Breast epithelium (tissue), 4 donors: ENCODE data around the gene LAMTOR3. TPM values are rescaled to one million over a fixed set of nuclear protein-coding genes. Genes with fewer than 3 reads are reported as not detected.

Experiments
- DNase-seq, 2 donors: peaks; one replicate each; pipeline ENCODE4 v3.0.0-alpha.2; 2019; ENCODE audit warnings: low spot score in 2 of 2
- H3K27ac ChIP-seq, 2 donors: fragments of 200-600 bp; sonication (generic) in 1 of 2; one replicate each; pipeline ENCODE4 v1.5.1; 2016 to 2019; ENCODE audit warnings: mild to moderate bottlenecking in 1 of 2
- H3K27me3 ChIP-seq, 2 donors: fragments of 200-600 bp; sonication (generic) in 1 of 2; one replicate each; pipeline versions ENCODE4 v1.5.1 to v1.6.0; 2017 to 2019; ENCODE audit warnings: control low read depth in 1 of 2, mild to moderate bottlenecking in 1 of 2
- H3K36me3 ChIP-seq: fragments of 200-600 bp; one replicate; pipeline ENCODE4 v1.5.1; 2019
- H3K4me1 ChIP-seq, 2 donors: fragments of 200-600 bp; sonication (generic); one replicate each; pipeline ENCODE4 v1.5.1; 2016 to 2019; ENCODE audit warnings: control low read depth in 1 of 2
- H3K4me3 ChIP-seq, 3 donors: fragments of 200-600 bp; sonication (generic); 1 replicate in 2 of 3; 2 replicates in 1 of 3; pipeline ENCODE4 v1.5.1; 2016 to 2019; ENCODE audit warnings: mild to moderate bottlenecking in 3 of 3, moderate library complexity in 2 of 3
- H3K9me3 ChIP-seq, 2 donors: fragments of 200-600 bp; sonication (generic) in 1 of 2; one replicate each; pipeline ENCODE4 v1.5.1; 2016 to 2019; ENCODE audit warnings: control low read depth in 1 of 2
- POLR2A ChIP-seq: fragments of 450-650 bp; IDR thresholded peaks from one replicate; pipeline ENCODE4 v1.6.1; 2016; ENCODE audit warnings: antibody characterized with exemption, mild to moderate bottlenecking, moderate library complexity
- POLR2AphosphoS5 ChIP-seq, 3 donors: sonication (generic); formaldehyde crosslinking; IDR thresholded peaks; one replicate each; pipeline ENCODE4 v1.6.1; 2017; ENCODE audit warnings: antibody characterized with exemption in 3 of 3
- intact Hi-C: fragments of 100-400 bp; cut with DNase I; formaldehyde crosslinking; loops from one replicate; pipeline ENCODE4 v1.15.1; 2023; ENCODE audit warnings: low total_unique reads
- total RNA-seq, 3 donors: library from RNA; depleted of rRNA; stranded (reverse); fragments of >200 nt; gene quantifications; one replicate each; pipeline ENCODE4 v1.1.0, GENCODE V29; 2016
- TF ChIP-seq, protein P1 (sequence below), 3 donors: fragments of 450-650 bp; IDR thresholded peaks; one replicate each; pipeline ENCODE4 v1.5.1; 2016 to 2017; ENCODE audit warnings: antibody characterized with exemption in 3 of 3, mild to moderate bottlenecking in 3 of 3, moderate library complexity in 3 of 3

The LAMTOR3 gene
- total RNA-seq, 3 donors from 2014 or later: 40.6 to 79.3 (median 44.0) TPM

DNA sequence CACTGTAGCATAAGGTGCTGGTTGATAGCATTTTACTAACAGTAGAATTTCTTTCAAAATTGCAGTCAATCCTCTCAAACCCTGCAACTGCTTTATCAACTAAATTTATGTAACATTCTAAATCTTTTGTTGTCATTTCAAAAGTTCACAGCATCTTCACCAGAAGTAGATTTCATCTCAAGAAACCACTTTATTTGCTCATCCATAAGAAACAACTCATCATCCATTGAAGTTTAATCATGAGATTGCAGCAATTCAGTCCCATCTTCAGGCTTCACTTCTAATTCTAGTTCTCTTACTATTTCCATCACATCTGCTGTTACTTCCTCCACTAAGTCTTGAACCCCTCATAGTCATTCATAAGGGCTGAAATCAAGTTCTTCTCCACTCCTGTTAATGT lies 21.7 kb downstream of the LAMTOR3 start:
- TF ChIP-seq POLR2AphosphoS5 (IDR thresholded peaks at IDR 0.05) (no peak), POLR2A (no peak)
- TF ChIP-seq, protein P1, sequence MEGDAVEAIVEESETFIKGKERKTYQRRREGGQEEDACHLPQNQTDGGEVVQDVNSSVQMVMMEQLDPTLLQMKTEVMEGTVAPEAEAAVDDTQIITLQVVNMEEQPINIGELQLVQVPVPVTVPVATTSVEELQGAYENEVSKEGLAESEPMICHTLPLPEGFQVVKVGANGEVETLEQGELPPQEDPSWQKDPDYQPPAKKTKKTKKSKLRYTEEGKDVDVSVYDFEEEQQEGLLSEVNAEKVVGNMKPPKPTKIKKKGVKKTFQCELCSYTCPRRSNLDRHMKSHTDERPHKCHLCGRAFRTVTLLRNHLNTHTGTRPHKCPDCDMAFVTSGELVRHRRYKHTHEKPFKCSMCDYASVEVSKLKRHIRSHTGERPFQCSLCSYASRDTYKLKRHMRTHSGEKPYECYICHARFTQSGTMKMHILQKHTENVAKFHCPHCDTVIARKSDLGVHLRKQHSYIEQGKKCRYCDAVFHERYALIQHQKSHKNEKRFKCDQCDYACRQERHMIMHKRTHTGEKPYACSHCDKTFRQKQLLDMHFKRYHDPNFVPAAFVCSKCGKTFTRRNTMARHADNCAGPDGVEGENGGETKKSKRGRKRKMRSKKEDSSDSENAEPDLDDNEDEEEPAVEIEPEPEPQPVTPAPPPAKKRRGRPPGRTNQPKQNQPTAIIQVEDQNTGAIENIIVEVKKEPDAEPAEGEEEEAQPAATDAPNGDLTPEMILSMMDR (IDR thresholded peaks at IDR 0.05): no peak
- Histone ChIP-seq H3K4me1 (no peaks in the 10 kb centered on the region), H3K9me3 (no peaks in the 10 kb centered on the region), H3K27me3 (no peaks in the 10 kb centered on the region), H3K36me3 (no peaks in the 10 kb centered on the region), H3K27ac (no peak overlapping the region), H3K4me3 (no peak overlapping the region)
- intact Hi-C loops: no loop called here
- DNase-seq: no peak

DNA sequence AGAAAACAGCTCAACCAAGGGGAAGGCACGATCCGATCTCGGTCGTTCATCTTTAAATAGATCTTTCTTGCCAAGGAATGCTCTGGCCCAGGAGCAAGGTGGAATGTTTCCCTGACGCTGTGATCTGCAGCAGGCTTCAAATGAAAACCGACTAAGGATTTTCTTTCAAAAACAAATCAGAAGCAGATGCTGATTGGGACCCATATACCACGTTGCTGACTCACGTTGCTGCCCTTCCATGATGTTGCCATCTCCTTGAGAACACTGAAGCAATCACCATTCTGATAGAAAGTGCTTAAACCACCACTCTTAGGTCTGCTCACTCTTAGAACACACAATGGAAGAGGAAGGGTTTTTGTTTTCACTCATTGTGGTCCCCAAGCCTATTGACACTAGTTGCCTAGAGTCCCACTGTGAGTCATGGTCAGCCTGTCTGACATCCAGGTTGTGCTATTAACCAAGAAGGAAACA lies 26.1 kb downstream of the LAMTOR3 start:
- Histone ChIP-seq H3K27ac (no peak overlapping the region), H3K4me1 (no peaks in the 10 kb centered on the region), H3K27me3 (no peaks in the 10 kb centered on the region), H3K9me3 (no peaks in the 10 kb centered on the region), H3K36me3 (no peaks in the 10 kb centered on the region), H3K4me3 (no peak overlapping the region)
- no peak for DNase-seq
- intact Hi-C loops: loop anchor here (1.0 kb wide), 1 partner anchor 12 kb away; no protein-coding TSS in a partner anchor
- TF ChIP-seq POLR2AphosphoS5 (IDR thresholded peaks at IDR 0.05) (peak in 1 of 3 donors; percentile 20), POLR2A (no peak)
- TF ChIP-seq, protein P1 (IDR thresholded peaks at IDR 0.05): no peak

DNA sequence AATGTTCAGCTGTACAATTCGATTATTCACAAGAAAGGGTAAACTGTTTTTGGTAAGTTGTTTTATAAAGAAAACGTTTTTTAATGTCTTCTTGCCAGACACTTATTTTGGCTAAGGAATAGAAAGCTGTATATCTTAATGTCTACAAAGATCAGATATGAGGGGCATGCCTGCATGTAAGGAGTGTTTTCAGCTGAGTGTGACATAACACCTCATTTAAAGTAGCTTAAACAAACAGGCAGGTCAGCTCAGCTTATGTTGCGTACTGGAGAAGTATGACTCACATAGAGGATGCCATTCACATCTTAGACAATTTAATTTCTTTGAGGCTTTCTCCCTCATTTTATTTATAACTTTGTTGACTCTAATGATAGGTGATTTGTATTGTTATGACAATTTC lies 30.4 kb downstream of the LAMTOR3 start:
- intact Hi-C loops: no loop called here
- Histone ChIP-seq H3K36me3 (no peaks in the 10 kb centered on the region), H3K27me3 (no peaks in the 10 kb centered on the region), H3K4me3 (no peak overlapping the region), H3K9me3 (no peaks in the 10 kb centered on the region), H3K27ac (no peak overlapping the region), H3K4me1 (no peaks in the 10 kb centered on the region)
- TF ChIP-seq POLR2AphosphoS5 (IDR thresholded peaks at IDR 0.05): no peak
- no peak for TF ChIP-seq POLR2A
- TF ChIP-seq, protein P1 (IDR thresholded peaks at IDR 0.05): no peak
- no peak for DNase-seq

DNA sequence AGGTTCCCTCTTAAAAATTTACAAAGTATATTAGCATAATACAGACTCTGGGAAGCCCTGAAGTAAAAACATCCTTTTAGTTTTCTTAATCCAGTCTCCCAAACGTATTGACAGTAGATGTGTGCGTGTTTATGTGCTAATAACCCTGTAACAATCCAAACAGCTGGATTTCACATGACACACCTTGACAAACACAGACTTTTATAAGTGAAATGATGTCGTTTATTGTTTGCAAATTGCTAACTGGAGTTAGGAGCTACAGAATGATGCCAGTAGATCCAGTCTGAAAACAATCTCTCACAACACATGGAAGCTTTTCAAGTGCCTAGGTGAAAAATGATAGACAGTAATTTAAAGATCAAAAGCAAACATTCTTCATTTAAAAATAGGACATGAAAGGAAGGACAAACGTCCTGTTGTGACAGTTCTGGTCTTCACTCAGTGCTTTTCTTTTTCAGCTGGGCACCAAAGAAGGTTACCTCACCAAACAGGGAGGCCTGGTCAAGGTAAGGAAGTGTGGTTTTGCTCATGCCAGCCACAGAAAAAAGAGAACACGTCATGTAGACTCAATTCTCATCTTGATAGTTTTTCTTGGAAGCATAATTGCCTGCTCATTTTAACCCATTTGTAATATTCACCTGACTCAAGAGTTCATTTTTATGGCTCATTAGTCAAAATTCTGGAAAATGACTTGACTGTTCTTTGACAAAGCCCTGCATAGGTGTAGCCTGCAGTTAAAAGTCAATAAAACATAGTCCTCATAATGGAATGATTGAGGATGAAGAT lies 32.9 kb downstream of the LAMTOR3 start:
- Histone ChIP-seq H3K27ac (no peak overlapping the region), H3K36me3 (no peaks in the 10 kb centered on the region), H3K9me3 (no peaks in the 10 kb centered on the region), H3K27me3 (no peaks in the 10 kb centered on the region), H3K4me1 (no peaks in the 10 kb centered on the region), H3K4me3 (no peak overlapping the region)
- no peak for DNase-seq
- intact Hi-C loops: no loop called here
- TF ChIP-seq POLR2A (no peak), POLR2AphosphoS5 (IDR thresholded peaks at IDR 0.05) (no peak)
- TF ChIP-seq, protein P1 (IDR thresholded peaks at IDR 0.05): no peak

DNA sequence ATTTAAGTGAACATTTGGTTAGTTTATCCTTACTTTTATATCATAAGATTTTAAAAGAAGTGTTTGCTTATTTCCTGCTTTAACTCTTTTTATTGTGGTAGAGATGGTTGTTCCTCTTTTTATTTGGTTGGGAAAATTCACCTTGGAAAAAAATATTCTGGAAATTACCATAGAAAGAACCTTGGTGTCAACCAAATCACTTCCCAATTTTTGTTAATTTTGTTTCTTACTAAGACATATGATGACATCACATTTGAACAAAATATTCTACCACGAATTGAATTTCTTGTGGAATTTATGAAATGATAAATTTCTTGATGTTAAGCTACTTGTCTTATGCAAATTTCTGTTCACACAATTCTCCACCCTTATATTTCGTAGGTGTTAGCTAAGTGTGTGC lies 33.7 kb downstream of the LAMTOR3 start:
- Histone ChIP-seq H3K27me3 (no peaks in the 10 kb centered on the region), H3K4me3 (no peak overlapping the region), H3K36me3 (no peaks in the 10 kb centered on the region), H3K9me3 (no peaks in the 10 kb centered on the region), H3K27ac (no peak overlapping the region), H3K4me1 (no peaks in the 10 kb centered on the region)
- DNase-seq: no peak
- TF ChIP-seq, protein P1 (IDR thresholded peaks at IDR 0.05): no peak
- TF ChIP-seq POLR2A (no peak), POLR2AphosphoS5 (IDR thresholded peaks at IDR 0.05) (no peak)
- intact Hi-C loops: no loop called here
